ENCODE data around the gene ZNF426.

The ZNF426 gene

DNA sequence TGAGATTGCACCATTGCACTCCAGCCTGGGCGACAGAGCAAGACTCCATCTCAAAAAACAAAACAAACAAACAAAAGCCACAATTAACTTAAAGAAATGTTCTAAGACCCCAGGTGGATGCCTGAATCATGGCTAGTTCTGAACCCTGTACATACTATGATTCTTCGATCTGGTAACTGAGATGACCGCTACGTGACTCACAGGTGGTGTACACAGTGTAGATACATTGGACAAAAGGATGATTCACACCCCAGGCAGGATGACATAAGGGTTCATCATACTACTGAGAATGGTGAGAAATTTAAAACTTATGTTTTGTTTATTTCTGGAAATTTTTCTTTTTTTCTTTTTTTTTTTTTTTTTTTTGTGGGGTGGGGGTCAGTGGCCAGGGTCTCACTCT is 6.5 kb downstream of the ZNF426 start:
- H3K4me3 ChIP-seq (replicated peaks in 1 of 2; ENCODE audit: low read depth in 2 of 2, low read length in 2 of 2), result no peak overlapping the region
- DNase-seq (ENCODE audit: low read depth in 2 of 2), result peak in 1 of 2 donors; percentile 78
- TF ChIP-seq, protein P1, sequence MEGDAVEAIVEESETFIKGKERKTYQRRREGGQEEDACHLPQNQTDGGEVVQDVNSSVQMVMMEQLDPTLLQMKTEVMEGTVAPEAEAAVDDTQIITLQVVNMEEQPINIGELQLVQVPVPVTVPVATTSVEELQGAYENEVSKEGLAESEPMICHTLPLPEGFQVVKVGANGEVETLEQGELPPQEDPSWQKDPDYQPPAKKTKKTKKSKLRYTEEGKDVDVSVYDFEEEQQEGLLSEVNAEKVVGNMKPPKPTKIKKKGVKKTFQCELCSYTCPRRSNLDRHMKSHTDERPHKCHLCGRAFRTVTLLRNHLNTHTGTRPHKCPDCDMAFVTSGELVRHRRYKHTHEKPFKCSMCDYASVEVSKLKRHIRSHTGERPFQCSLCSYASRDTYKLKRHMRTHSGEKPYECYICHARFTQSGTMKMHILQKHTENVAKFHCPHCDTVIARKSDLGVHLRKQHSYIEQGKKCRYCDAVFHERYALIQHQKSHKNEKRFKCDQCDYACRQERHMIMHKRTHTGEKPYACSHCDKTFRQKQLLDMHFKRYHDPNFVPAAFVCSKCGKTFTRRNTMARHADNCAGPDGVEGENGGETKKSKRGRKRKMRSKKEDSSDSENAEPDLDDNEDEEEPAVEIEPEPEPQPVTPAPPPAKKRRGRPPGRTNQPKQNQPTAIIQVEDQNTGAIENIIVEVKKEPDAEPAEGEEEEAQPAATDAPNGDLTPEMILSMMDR (IDR thresholded peaks at IDR 0.05; ENCODE audit: low read depth, low read length), result no peak

DNA sequence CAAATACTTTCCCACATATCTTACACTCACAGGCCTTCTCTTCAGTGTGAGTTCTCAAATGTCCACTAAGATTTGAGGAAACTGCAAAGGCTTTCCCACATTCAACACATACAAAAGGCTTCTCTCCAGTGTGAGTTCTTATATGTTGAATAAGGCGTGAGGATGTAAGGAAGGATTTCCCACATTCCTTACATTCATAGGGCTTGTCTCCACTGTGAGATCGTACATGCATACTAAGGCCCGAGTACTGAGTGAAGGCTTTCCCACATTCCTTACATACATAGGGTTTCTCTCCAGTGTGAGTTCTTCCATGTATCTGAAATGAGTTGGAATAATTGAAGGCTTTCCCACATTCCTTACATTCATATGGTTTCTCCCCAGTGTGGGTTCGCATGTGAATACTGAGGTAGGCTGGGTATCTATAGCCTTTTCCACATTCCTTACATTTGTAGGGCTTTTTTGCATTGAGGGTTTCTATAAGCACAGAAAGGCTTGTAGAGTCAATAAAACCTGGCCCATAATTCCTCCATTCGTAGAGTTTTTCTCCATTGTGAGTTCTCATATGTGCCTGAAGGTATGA is 9.6 kb downstream of the ZNF426 start:
- no peak overlapping the region for H3K4me3 ChIP-seq (replicated peaks in 1 of 2; ENCODE audit: low read depth in 2 of 2, low read length in 2 of 2)
- TF ChIP-seq, protein P1 (IDR thresholded peaks at IDR 0.05; ENCODE audit: low read depth, low read length), result no peak
- DNase-seq (ENCODE audit: low read depth in 2 of 2), result peak; percentile 14 to 27

DNA sequence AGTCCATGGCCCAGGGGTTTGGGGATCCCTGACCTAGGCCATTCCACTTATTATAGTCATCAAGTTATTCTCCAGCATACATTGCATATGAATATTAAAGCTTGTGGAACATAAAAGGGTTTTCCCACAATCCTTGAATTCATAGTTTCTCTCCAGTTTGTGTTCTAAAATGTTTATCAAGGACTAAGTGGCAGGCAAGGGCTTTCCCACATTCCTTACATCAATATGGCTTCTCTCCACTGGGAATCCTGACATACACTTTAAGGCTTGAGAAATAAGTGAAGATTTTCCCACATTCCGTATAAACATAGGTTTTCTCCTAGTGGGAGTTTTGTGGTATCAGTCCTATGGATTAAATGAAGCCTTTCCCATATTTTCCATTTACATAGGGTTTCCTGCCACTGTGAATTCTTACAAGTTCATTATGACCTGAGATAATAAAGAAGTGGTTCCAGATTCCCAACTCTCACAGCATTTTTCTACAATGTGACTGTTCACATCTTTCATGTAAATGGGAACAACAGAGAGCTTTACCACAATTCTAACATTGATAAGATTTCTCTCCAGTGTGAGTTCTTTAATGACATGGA is 14.5 kb downstream of the ZNF426 start:
- no peak overlapping the region for H3K4me3 ChIP-seq (replicated peaks in 1 of 2; ENCODE audit: low read depth in 2 of 2, low read length in 2 of 2)
- TF ChIP-seq, protein P1 (IDR thresholded peaks at IDR 0.05; ENCODE audit: low read depth, low read length), result no peak
- DNase-seq (ENCODE audit: low read depth in 2 of 2), result peak; percentile 1 to 16

DNA sequence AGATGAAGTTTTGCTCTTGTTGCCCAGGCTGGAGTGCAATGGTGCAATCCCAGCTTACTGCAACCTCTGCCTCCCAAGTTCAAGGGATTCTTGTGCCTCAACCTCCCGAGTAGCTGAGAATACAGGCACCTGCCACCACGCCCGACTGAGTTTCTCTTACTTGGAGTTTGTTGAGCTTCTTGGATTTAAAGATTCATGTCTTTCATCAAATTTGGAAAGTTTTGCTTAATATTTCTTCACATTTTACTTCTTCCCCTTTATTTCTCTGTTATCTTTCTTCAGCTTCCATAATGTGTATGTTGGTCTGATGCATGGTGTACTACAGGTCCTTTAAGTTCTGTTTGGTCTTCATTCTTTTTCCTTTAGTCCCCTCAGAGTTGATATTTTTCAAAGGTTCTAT is 31.2 kb downstream of the ZNF426 start:
- no peak overlapping the region for H3K4me3 ChIP-seq (replicated peaks in 1 of 2; ENCODE audit: low read depth in 2 of 2, low read length in 2 of 2)
- TF ChIP-seq, protein P1 (IDR thresholded peaks at IDR 0.05; ENCODE audit: low read depth, low read length), result no peak
- no peak for DNase-seq (ENCODE audit: low read depth in 2 of 2)

DNA sequence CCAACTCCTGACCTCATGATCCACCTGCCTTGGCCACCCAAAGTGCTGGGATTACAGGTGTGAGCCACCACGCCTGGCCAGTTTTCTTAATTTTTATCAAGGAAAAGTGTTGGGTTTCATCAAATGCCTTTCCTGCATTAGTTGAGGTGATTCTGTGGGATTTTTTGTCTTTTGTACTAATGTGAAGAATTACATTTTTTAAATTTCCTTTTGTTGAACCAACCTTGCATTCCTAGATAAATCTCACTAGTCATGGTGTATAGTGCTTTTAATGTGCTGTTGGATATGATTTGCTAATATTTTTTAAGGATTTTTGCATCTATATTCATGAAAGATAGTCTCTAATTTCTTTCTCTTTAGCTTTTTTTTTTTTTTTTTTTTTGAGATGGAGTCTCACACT is 37.6 kb downstream of the ZNF426 start:
- TF ChIP-seq, protein P1 (IDR thresholded peaks at IDR 0.05; ENCODE audit: low read depth, low read length), result no peak
- no peak overlapping the region for H3K4me3 ChIP-seq (replicated peaks in 1 of 2; ENCODE audit: low read depth in 2 of 2, low read length in 2 of 2)
- no peak for DNase-seq (ENCODE audit: low read depth in 2 of 2)

DNA sequence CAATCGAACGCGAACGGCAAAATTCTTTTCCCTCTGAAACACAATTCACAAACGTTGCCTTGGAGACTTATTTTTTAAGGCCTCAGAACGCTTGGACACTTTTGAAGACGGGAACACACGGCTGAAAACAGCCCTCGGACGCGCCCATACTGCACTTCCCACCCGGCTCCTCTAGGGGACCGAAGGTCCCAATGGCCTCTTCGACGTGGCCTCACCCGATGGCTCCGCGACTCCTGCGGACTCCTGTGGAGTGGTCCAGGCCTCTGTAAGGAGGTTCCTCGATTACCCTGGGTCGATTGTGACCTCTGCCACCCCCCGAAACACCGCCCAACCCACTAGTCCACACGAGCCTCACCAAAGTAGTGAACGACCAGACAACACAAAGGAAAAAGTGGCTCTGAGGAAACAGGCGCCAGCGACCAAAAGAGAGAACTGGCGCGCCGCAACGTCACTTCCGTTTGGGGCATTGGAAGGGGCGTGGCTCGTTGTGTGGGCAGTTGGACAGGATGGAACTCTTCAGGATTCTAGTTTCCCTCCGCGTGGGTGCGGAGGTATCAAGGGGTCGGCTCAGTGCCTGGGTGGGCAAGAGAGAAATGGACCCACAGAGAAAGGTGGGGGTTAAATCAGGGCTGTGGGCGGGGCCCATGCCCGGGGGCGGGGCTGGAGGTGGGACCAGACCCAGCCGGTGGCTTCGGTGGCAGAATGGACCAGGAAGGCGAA is 40.1 kb downstream of the ZNF426 start, which contains the start of gene ZNF560:
Gene ZNF560, minus strand, starts transcription at position 434 of the 720 bp plus-strand sequence. CDS start 23,303 bp downstream, outside the sequence.
- TF ChIP-seq, protein P1 (IDR thresholded peaks at IDR 0.05; ENCODE audit: low read depth, low read length), result peak; percentile 56
- H3K4me3 ChIP-seq (replicated peaks in 1 of 2; ENCODE audit: low read depth in 2 of 2, low read length in 2 of 2), result peak within 1 kb of the TSS; percentile 6 to 53
- peak; percentile 2 to 67 for DNase-seq (ENCODE audit: low read depth in 2 of 2)

All from cardiac fibroblast (primary cell).